ENCODE results near the gene ATG16L1. TPM values are rescaled to one million over a fixed set of nuclear protein-coding genes. Genes with fewer than 3 reads are reported as not detected.

The ATG16L1 gene
- total RNA-seq, 1 donor from 2014 or later = 26.6 TPM

- intact Hi-C loops (cut with DNase I) = no loop called here
- Histone ChIP-seq H3K27me3 (no peaks in the 10 kb centered on the region), H3K36me3 (peaks cover 99% of the 10 kb centered on the region), H3K9me3 (no peaks in the 10 kb centered on the region), H3K4me3 (no peak overlapping the region), H3K4me1 (no peaks in the 10 kb centered on the region), H3K27ac (no peak overlapping the region)
- no peak for TF ChIP-seq CTCF (IDR thresholded peaks at IDR 0.05)
- DNase-seq (no peak), ATAC-seq (no peak)
Measured at GRCh38 chr2:233260661-233261060, 9.2 kb downstream of the ATG16L1 start.

- Histone ChIP-seq H3K4me1 (no peaks in the 10 kb centered on the region), H3K36me3 (peaks cover 100% of the 10 kb centered on the region), H3K4me3 (no peak overlapping the region), H3K27me3 (no peaks in the 10 kb centered on the region), H3K27ac (no peak overlapping the region), H3K9me3 (no peaks in the 10 kb centered on the region)
- DNase-seq (no peak), ATAC-seq (no peak)
- no peak for TF ChIP-seq CTCF (IDR thresholded peaks at IDR 0.05)
- intact Hi-C loops (cut with DNase I) = no loop called here
Measured at GRCh38 chr2:233261819-233262555, 10.5 kb downstream of the ATG16L1 start.

- no peak overlapping the region for H3K4me3 ChIP-seq
- no peaks in the 10 kb centered on the region for H3K4me1 ChIP-seq
- DNase-seq (no peak), ATAC-seq (no peak)
- intact Hi-C loops (cut with DNase I) = no loop called here
- H3K27me3 ChIP-seq = no peaks in the 10 kb centered on the region
- peaks cover 100% of the 10 kb centered on the region for H3K36me3 ChIP-seq
- no peak for TF ChIP-seq CTCF (IDR thresholded peaks at IDR 0.05)
- no peak overlapping the region for H3K27ac ChIP-seq
- H3K9me3 ChIP-seq = no peaks in the 10 kb centered on the region
Measured at GRCh38 chr2:233262562-233262961, 11.1 kb downstream of the ATG16L1 start.

GRCh38 chr2:233263045-233263570 is 11.6 kb downstream of the ATG16L1 start:
- peaks cover 100% of the 10 kb centered on the region for H3K36me3 ChIP-seq
- no peak overlapping the region for H3K4me3 ChIP-seq
- no peaks in the 10 kb centered on the region for H3K27me3 ChIP-seq
- intact Hi-C loops (cut with DNase I) = no loop called here
- H3K9me3 ChIP-seq = no peaks in the 10 kb centered on the region
- no peak overlapping the region for H3K27ac ChIP-seq
- no peak for ATAC-seq
- TF ChIP-seq CTCF (IDR thresholded peaks at IDR 0.05) = no peak
- DNase-seq = no peak
- no peaks in the 10 kb centered on the region for H3K4me1 ChIP-seq

- H3K4me1 ChIP-seq = no peaks in the 10 kb centered on the region
- DNase-seq (no peak), ATAC-seq (no peak)
- intact Hi-C loops (cut with DNase I) = no loop called here
- H3K4me3 ChIP-seq = no peak overlapping the region
- H3K36me3 ChIP-seq = peaks cover 100% of the 10 kb centered on the region
- H3K27me3 ChIP-seq = no peaks in the 10 kb centered on the region
- no peak overlapping the region for H3K27ac ChIP-seq
- TF ChIP-seq CTCF (IDR thresholded peaks at IDR 0.05) = no peak
- no peaks in the 10 kb centered on the region for H3K9me3 ChIP-seq
Measured at GRCh38 chr2:233264667-233265066, 13.2 kb downstream of the ATG16L1 start.
